PC-9 (cell line): Measurements from ENCODE around the gene AGAP1.

Experiments used
- CTCF ChIP-seq: fragments of 200-600 bp; sonication (generic); conservative IDR thresholded peaks from 2 replicates; pipeline ENCODE4 v1.6.1; 2017; ENCODE audit warnings: mixed run types, antibody characterized with exemption, mild to moderate bottlenecking, moderate library complexity
- EZH2 ChIP-seq: fragments of 200-600 bp; sonication (generic); IDR thresholded peaks from 2 replicates; pipeline ENCODE4 v1.8.0; 2017; ENCODE audit warnings: antibody characterized with exemption, low read depth

DNA sequence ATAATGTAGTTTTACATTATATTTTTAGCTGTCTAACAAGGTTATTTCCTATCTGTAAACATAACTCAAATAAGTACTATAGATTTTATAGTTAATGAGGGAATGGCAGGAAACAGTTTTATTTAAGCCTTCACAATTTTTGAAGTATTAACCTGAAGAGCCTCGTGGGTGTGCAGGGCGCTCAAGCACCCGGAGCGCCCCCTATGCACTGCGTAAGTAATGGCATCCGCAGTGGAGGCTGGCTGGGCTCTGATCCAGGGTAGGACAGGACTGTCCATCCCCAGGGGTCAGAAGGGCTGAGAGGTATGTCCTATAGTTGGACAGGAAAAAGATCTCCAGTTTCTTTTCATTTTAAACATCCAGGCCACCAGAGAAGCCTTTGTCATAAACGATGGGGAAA lies 682.6 kb downstream of the AGAP1 start:
- peak; percentile 60 for TF ChIP-seq CTCF
- TF ChIP-seq EZH2 = no peak
